Endothelial cell (in vitro differentiated cells): ENCODE results near the gene MUC12. TPM values are rescaled to one million over a fixed set of nuclear protein-coding genes. Genes with fewer than 3 reads are reported as not detected.
"Not testable (repeated sequence)": the region's sequence is repeated elsewhere in the genome, so short reads cannot be mapped to it uniquely, and the experiment has no call there.

ENCODE experiments used
- DNase-seq: peaks from one replicate; pipeline ENCODE4 v3.0.0; 2021; ENCODE audit warnings: low spot score
- H3K27ac Mint-ChIP-seq: one replicate; pipeline ENCODE4 v1.8.0; 2021; ENCODE audit warnings: mixed read lengths, inconsistent platforms; ENCODE audit not compliant: unreplicated experiment
- H3K27me3 Mint-ChIP-seq: one replicate; pipeline ENCODE4 v1.8.0; 2021; ENCODE audit warnings: mild to moderate bottlenecking, moderate library complexity, mixed read lengths, inconsistent platforms; ENCODE audit not compliant: unreplicated experiment
- H3K36me3 Mint-ChIP-seq: one replicate; pipeline ENCODE4 v1.8.0; 2021; ENCODE audit warnings: mild to moderate bottlenecking, low read depth, mixed read lengths, inconsistent platforms; ENCODE audit not compliant: unreplicated experiment
- H3K4me1 Mint-ChIP-seq: one replicate; pipeline ENCODE4 v1.8.0; 2021; ENCODE audit warnings: mild to moderate bottlenecking, mixed read lengths, inconsistent platforms; ENCODE audit not compliant: unreplicated experiment
- H3K4me3 Mint-ChIP-seq: one replicate; pipeline ENCODE4 v1.8.0; 2021; ENCODE audit warnings: mild to moderate bottlenecking, mixed read lengths, inconsistent platforms; ENCODE audit not compliant: unreplicated experiment
- H3K9me3 Mint-ChIP-seq: one replicate; pipeline ENCODE4 v1.8.0; 2021; ENCODE audit warnings: mixed read lengths, inconsistent platforms; ENCODE audit not compliant: unreplicated experiment
- total RNA-seq: library from RNA; stranded (reverse); fragmentation: NEBNext Ultra II Directional; extraction: Animal tissue kit (Norgen Biotek cat#: 25700); gene quantifications from one replicate; pipeline ENCODE4 v1.2.1, GENCODE V29; 2021; ENCODE audit not compliant: unreplicated experiment
- TF ChIP-seq, protein P1 (sequence below): fragments of 200-600 bp; sonication (generic); IDR thresholded peaks from one replicate; pipeline ENCODE4 v1.5.0; 2021; ENCODE audit warnings: antibody characterized with exemption; ENCODE audit not compliant: unreplicated experiment

The MUC12 gene
- total RNA-seq, 1 donor from 2014 or later, result 1.3 TPM

DNA sequence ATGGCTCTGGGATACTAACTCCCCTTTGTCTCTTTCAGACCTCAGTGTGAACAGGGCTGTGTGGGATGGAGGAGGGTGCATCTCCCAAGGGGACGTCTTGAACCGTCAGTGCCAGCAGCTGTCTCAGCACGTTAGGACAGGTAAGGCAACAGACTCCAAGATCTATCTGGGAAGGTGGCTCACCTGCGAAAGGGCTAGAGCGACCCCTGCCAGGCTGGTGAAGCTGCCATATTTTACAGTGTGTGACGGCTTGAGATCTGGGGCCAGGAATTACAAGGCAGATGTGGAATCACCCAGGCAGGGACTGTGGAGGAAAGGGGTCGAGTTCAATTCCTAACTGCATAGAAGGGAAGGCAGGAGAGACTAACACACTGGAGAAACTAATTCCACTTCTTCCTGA lies 61.7 kb downstream of the MUC12 start:
- TF ChIP-seq, protein P1, sequence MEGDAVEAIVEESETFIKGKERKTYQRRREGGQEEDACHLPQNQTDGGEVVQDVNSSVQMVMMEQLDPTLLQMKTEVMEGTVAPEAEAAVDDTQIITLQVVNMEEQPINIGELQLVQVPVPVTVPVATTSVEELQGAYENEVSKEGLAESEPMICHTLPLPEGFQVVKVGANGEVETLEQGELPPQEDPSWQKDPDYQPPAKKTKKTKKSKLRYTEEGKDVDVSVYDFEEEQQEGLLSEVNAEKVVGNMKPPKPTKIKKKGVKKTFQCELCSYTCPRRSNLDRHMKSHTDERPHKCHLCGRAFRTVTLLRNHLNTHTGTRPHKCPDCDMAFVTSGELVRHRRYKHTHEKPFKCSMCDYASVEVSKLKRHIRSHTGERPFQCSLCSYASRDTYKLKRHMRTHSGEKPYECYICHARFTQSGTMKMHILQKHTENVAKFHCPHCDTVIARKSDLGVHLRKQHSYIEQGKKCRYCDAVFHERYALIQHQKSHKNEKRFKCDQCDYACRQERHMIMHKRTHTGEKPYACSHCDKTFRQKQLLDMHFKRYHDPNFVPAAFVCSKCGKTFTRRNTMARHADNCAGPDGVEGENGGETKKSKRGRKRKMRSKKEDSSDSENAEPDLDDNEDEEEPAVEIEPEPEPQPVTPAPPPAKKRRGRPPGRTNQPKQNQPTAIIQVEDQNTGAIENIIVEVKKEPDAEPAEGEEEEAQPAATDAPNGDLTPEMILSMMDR, result no peak
- Mint-ChIP-seq H3K4me3 (no peak overlapping the region), H3K27me3 (peaks cover 6% of the 10 kb centered on the region), H3K27ac (no peak overlapping the region), H3K4me1 (no peaks in the 10 kb centered on the region), H3K36me3 (no peaks in the 10 kb centered on the region), H3K9me3 (no peaks in the 10 kb centered on the region)
- no peak for DNase-seq

DNA sequence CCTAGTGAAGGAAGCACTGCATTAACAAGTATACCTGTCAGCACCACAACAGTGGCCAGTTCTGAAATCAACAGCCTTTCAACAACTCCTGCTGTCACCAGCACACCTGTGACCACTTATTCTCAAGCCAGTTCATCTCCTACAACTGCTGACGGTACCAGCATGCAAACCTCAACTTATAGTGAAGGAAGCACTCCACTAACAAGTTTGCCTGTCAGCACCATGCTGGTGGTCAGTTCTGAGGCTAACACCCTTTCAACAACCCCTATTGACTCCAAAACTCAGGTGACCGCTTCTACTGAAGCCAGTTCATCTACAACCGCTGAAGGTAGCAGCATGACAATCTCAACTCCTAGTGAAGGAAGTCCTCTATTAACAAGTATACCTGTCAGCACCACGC lies 66.6 kb downstream of the MUC12 start:
- no peak for DNase-seq
- Mint-ChIP-seq H3K9me3 (no peaks in the 10 kb centered on the region), H3K27ac (no peak overlapping the region), H3K27me3 (no peaks in the 10 kb centered on the region), H3K4me1 (no peaks in the 10 kb centered on the region), H3K4me3 (no peak overlapping the region), H3K36me3 (no peaks in the 10 kb centered on the region)
- TF ChIP-seq, protein P1, result no peak

DNA sequence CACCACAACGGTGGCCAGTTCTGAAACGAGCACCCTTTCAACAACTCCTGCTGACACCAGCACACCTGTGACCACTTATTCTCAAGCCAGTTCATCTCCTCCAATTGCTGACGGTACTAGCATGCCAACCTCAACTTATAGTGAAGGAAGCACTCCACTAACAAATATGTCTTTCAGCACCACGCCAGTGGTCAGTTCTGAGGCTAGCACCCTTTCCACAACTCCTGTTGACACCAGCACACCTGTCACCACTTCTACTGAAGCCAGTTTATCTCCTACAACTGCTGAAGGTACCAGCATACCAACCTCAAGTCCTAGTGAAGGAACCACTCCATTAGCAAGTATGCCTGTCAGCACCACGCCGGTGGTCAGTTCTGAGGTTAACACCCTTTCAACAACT lies 71.9 kb downstream of the MUC12 start:
- H3K9me3 Mint-ChIP-seq, H3K4me3 Mint-ChIP-seq, H3K4me1 Mint-ChIP-seq, H3K36me3 Mint-ChIP-seq, H3K27ac Mint-ChIP-seq, H3K27me3 Mint-ChIP-seq, DNase-seq: not testable (repeated sequence)

DNA sequence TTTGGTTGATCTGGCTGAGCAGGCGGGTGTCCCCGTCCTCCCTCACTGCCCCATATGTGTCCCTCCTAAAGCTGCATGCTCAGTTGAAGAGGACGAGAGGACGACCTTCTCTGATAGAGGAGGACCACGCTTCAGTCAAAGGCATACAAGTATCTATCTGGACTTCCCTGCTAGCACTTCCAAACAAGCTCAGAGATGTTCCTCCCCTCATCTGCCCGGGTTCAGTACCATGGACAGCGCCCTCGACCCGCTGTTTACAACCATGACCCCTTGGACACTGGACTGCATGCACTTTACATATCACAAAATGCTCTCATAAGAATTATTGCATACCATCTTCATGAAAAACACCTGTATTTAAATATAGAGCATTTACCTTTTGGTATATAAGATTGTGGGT lies 89.0 kb downstream of the MUC12 start:
- Mint-ChIP-seq H3K36me3 (no peaks in the 10 kb centered on the region), H3K27ac (no peak overlapping the region)
- peak; percentile 78 for DNase-seq

DNA sequence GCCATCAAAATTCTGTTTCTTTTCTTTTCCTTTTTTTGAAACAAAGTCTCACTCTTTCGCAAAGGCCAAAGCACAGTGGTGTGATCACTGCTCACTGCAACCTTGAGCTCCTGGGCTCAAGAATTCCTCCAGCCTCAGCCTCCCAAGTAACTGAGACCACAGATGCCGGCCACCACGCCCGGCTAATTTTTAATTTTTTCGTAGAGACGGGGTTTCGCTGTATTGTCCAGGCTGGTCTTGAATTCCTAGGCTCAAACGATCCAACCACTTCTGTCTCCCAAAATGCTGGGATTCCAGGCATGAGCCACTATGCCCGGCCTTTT lies 90.2 kb downstream of the MUC12 start:
- no peak overlapping the region for H3K27ac Mint-ChIP-seq
- TF ChIP-seq, protein P1, result no peak
- H3K9me3 Mint-ChIP-seq, result no peaks in the 10 kb centered on the region
- no peaks in the 10 kb centered on the region for H3K4me1 Mint-ChIP-seq
- no peak for DNase-seq
- peaks cover 3% of the 10 kb centered on the region for H3K27me3 Mint-ChIP-seq
- no peak overlapping the region for H3K4me3 Mint-ChIP-seq
- H3K36me3 Mint-ChIP-seq, result no peaks in the 10 kb centered on the region

More for the DNA sequence above, 89.0 kb downstream of the MUC12 start:
- H3K4me3 Mint-ChIP-seq, result no peak overlapping the region
- H3K9me3 Mint-ChIP-seq, result no peaks in the 10 kb centered on the region
- TF ChIP-seq, protein P1, result no peak
- peaks cover 4% of the 10 kb centered on the region for H3K27me3 Mint-ChIP-seq
- H3K4me1 Mint-ChIP-seq, result no peaks in the 10 kb centered on the region

DNA sequence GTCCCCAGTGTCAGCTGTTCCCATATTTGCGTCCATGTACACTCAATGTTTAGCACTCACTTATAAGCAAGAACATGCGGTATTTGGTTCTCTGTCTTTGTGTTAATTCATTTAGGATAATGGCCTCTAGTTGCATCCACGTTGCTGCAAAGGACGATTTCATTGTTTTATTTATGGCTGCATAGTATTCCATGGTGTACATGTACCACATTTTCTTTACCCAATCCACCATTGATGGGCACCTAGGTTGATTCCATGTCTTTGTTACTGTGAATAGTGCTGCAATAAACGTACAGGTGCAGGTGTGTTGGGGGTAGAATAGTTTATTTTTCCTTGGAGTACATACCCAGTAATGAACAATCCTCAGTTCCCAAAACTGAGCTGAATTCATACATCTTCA lies 91.6 kb downstream of the MUC12 start:
- H3K27ac Mint-ChIP-seq, result no peak overlapping the region
- no peaks in the 10 kb centered on the region for H3K36me3 Mint-ChIP-seq
- H3K9me3 Mint-ChIP-seq, result no peaks in the 10 kb centered on the region
- no peaks in the 10 kb centered on the region for H3K4me1 Mint-ChIP-seq
- H3K27me3 Mint-ChIP-seq, result peaks cover 3% of the 10 kb centered on the region
- H3K4me3 Mint-ChIP-seq, result no peak overlapping the region
- no peak for DNase-seq
- TF ChIP-seq, protein P1, result no peak

DNA sequence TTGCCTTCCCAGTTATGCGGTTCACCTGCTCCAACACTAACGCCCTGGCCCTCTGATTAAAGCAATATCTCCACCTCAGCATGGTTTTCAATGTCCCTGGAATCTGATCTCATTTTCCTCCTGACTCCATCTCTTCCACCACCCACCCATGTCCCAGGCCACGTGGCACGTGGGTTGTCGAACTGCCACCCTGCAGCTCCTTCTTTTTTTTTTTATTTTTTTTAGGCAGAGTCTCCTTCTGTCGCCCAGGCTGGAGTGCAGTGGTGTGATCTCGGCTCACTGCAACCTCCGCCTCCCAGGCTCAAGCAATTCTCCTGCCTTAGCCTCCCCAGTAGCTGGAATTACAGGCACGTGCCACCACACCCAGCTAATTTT lies 94.8 kb downstream of the MUC12 start:
- H3K4me1 Mint-ChIP-seq, DNase-seq, H3K27me3 Mint-ChIP-seq, H3K36me3 Mint-ChIP-seq, H3K9me3 Mint-ChIP-seq, H3K27ac Mint-ChIP-seq, H3K4me3 Mint-ChIP-seq: not testable (repeated sequence)

DNA sequence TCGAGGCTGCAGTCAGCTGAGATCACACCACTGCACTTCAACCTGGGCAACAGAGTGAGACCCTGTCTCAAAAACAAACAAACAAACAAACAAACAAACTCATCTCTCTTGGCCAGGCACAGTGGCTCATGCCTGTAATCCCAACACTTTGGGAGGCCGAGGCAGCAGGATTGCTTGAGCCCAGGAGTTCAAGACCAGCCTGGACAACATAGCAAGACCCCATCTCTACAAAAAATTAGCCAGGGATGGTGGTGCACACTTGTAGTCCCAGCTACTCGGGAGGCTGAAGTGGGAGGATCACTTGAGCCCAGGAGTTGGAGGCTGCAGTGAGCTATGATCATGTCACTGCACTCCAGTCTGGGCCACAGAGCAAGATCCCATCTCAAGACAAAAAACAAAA lies 95.8 kb downstream of the MUC12 start:
- not testable (repeated sequence) for H3K27ac Mint-ChIP-seq, H3K4me3 Mint-ChIP-seq, H3K36me3 Mint-ChIP-seq, DNase-seq, H3K4me1 Mint-ChIP-seq, H3K27me3 Mint-ChIP-seq, H3K9me3 Mint-ChIP-seq
